PC-3 (cell line): Measurements from ENCODE around the gene TXNDC17. TPM values are rescaled to one million over a fixed set of nuclear protein-coding genes. Genes with fewer than 3 reads are reported as not detected.

Source experiments
- ATAC-seq: fragments of 200-7000 bp; cut with Tn5 transposase; 2 replicates; pipeline ENCODE4 v1.9.1; 2020; ENCODE audit warnings: mild to moderate bottlenecking, moderate library complexity
- BruUV-seq: library from RNA; stranded (reverse); fragments of 400-500 nt; replicated peaks from 2 replicates; lab custom pipeline; 2021; lab: Mats Ljungman, UMichigan
- CTCF ChIA-PET: fragments of 300-600 bp; sonication (Branson Sonifier 250); formaldehyde crosslinking; loops from one replicate; lab custom pipeline; 2022; ENCODE audit warnings: antibody characterized with exemption; lab: Charles Lee
- POLR2A ChIA-PET: fragments of 300-600 bp; sonication (Branson Sonifier 250); formaldehyde crosslinking; loops from one replicate; lab custom pipeline; 2022; ENCODE audit warnings: antibody characterized with exemption; ENCODE audit not compliant: unreplicated experiment; lab: Charles Lee
- DNase-seq: peaks from one replicate; pipeline ENCODE4 v3.0.0-alpha.2; 2015
- H2AFZ ChIP-seq: fragments of 300-600 bp; sonication (generic); 2 replicates; pipeline ENCODE4 v1.6.0; 2016; ENCODE audit warnings: antibody characterized with exemption, low read length
- H3F3A ChIP-seq: fragments of 300-600 bp; sonication (generic); one replicate; pipeline ENCODE4 v1.6.0; 2017; ENCODE audit warnings: antibody characterized with exemption, low read length, control low read depth, mild to moderate bottlenecking; ENCODE audit not compliant: unreplicated experiment
- H3K27ac ChIP-seq: fragments of 300-600 bp; sonication (generic); 2 replicates; pipeline ENCODE4 v1.5.1; 2016; ENCODE audit warnings: mild to moderate bottlenecking, low read length
- H3K27me3 ChIP-seq: fragments of 300-600 bp; sonication (generic); 2 replicates; pipeline ENCODE4 v1.6.1; 2016; ENCODE audit warnings: low read length, mixed read lengths
- H3K36me3 ChIP-seq: fragments of 300-600 bp; sonication (generic); 2 replicates; pipeline ENCODE4 v1.6.1; 2016; ENCODE audit warnings: low read depth, mixed run types, low read length, mixed read lengths
- H3K4me1 ChIP-seq: fragments of 300-600 bp; sonication (generic); 2 replicates; pipeline ENCODE4 v1.5.1; 2016; ENCODE audit warnings: low read length; ENCODE audit not compliant: insufficient read depth
- H3K4me2 ChIP-seq: fragments of 300-600 bp; sonication (generic); 2 replicates; pipeline ENCODE4 v1.6.0; 2016; ENCODE audit warnings: low read length
- H3K4me3 ChIP-seq: fragments of 300-600 bp; sonication (generic); 2 replicates; pipeline ENCODE4 v1.5.1; 2016; ENCODE audit warnings: mild to moderate bottlenecking, low read length, mixed read lengths
- H3K79me2 ChIP-seq: fragments of 300-600 bp; sonication (generic); 2 replicates; pipeline ENCODE4 v1.6.1; 2017; ENCODE audit warnings: low read length, mixed read lengths
- H3K9ac ChIP-seq: fragments of 300-600 bp; sonication (generic); 2 replicates; pipeline ENCODE4 v1.6.0; 2016; ENCODE audit warnings: mild to moderate bottlenecking, low read length
- H3K9me2 ChIP-seq: fragments of 300-600 bp; sonication (generic); replicated peaks from 2 replicates; pipeline ENCODE4 v1.6.1; 2016; ENCODE audit warnings: mixed run types, low read length, mixed read lengths
- H3K9me3 ChIP-seq: fragments of 300-600 bp; sonication (generic); 2 replicates; pipeline ENCODE4 v1.6.1; 2016; ENCODE audit warnings: low read length, mixed read lengths
- H4K20me1 ChIP-seq: fragments of 300-600 bp; sonication (generic); 2 replicates; pipeline ENCODE4 v1.6.1; 2016; ENCODE audit warnings: low read length, mixed read lengths
- EZH2 ChIP-seq: fragments of 300-600 bp; sonication (generic); IDR thresholded peaks from one replicate; pipeline ENCODE4 v1.6.1; 2017; ENCODE audit warnings: antibody characterized with exemption, mild to moderate bottlenecking, low read length; ENCODE audit not compliant: unreplicated experiment
- EZH2phosphoT487 ChIP-seq: fragments of 300-600 bp; sonication (generic); IDR thresholded peaks from 2 replicates; pipeline ENCODE4 v1.6.1; 2018; ENCODE audit warnings: mild to moderate bottlenecking, antibody characterized with exemption, low read length, borderline replicate concordance
- intact Hi-C: fragments of 100-400 bp; cut with micrococcal nuclease; formaldehyde crosslinking; loops from 2 replicates; pipeline ENCODE4 v1.9.0; 2023
- total RNA-seq: library from RNA; depleted of rRNA; stranded (reverse); fragments of >200 nt; gene quantifications from 2 replicates; pipeline ENCODE4 v1.2.3, GENCODE V29; 2014
- TF ChIP-seq, protein P1 (sequence below): fragments of 300-600 bp; sonication (generic); conservative IDR thresholded peaks from 2 replicates; pipeline ENCODE4 v1.5.1; 2017; ENCODE audit warnings: antibody characterized with exemption, low read depth, mild to moderate bottlenecking, low read length

The TXNDC17 gene
- total RNA-seq, 1 experiment from 2014 or later, result 248 TPM

DNA sequence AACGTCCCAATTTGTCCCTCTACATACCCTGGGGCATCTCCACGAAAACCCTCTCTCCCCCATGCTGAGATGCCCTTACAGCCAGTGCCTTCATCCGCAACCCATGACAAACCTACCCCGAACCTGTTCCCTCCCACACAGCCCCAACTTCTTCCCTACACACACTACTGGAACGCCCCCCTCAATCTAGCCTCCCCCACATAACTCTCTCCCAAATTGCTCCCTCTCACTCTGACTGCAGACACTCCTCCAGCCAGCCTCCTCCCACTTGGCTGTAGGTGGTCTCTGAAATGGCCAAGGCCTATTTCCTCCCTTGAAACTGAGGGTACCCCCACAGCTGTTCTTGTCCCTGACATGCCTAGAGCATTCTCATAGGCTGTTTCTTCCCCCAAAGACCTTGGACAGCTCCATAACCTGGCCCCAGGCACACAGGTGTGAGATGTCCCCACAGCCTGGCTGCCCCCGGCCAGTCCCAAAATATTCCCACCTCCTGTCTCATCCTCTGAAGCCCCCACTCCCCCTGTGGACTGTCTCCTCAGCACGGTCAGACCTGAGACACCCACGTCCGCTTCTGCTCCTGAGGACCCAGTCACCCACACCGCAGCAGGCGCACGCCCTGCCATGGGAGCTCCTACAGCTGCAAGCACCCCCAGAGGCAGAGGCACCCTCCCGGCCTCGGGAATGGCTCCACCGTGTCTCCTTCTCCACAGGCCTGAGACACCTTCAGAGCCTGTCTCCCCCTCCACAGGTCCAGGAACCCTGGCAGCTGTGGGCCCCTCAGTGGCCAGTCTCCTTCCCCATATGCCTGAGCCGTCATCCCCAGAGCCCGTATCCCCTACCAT is 4.0 kb upstream of the TXNDC17 start:
- Histone ChIP-seq H4K20me1 (0 out of 2 replicates have a peak, but pooled peaks cover under 1% of the 10 kb centered on the region), H3K9ac (no peak overlapping the region), H3K36me3 (peaks cover 10% of the 10 kb centered on the region; the same call in 1 of the 2 replicates), H3F3A (no peaks in the 10 kb centered on the region), H3K27ac (no peak overlapping the region), H3K4me3 (no peak overlapping the region), H2AFZ (no peak overlapping the region), H3K9me3 (no peaks in the 10 kb centered on the region), H3K4me2 (no peak overlapping the region), H3K79me2 (peaks cover 33% of the 10 kb centered on the region), H3K27me3 (no peaks in the 10 kb centered on the region), H3K4me1 (peaks cover 7% of the 10 kb centered on the region; the same call in 1 of the 2 replicates), H3K9me2 (no peaks in the 10 kb centered on the region)
- POLR2A ChIA-PET, result no interaction called here
- TF ChIP-seq EZH2, result no peak
- TF ChIP-seq EZH2phosphoT487, result no peak
- TF ChIP-seq, protein P1, sequence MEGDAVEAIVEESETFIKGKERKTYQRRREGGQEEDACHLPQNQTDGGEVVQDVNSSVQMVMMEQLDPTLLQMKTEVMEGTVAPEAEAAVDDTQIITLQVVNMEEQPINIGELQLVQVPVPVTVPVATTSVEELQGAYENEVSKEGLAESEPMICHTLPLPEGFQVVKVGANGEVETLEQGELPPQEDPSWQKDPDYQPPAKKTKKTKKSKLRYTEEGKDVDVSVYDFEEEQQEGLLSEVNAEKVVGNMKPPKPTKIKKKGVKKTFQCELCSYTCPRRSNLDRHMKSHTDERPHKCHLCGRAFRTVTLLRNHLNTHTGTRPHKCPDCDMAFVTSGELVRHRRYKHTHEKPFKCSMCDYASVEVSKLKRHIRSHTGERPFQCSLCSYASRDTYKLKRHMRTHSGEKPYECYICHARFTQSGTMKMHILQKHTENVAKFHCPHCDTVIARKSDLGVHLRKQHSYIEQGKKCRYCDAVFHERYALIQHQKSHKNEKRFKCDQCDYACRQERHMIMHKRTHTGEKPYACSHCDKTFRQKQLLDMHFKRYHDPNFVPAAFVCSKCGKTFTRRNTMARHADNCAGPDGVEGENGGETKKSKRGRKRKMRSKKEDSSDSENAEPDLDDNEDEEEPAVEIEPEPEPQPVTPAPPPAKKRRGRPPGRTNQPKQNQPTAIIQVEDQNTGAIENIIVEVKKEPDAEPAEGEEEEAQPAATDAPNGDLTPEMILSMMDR, result no peak
- intact Hi-C loops, result no loop called here
- no TSS peak for BruUV-seq
- DNase-seq (no peak), ATAC-seq (no peak)
- CTCF ChIA-PET, result no interaction called here

DNA sequence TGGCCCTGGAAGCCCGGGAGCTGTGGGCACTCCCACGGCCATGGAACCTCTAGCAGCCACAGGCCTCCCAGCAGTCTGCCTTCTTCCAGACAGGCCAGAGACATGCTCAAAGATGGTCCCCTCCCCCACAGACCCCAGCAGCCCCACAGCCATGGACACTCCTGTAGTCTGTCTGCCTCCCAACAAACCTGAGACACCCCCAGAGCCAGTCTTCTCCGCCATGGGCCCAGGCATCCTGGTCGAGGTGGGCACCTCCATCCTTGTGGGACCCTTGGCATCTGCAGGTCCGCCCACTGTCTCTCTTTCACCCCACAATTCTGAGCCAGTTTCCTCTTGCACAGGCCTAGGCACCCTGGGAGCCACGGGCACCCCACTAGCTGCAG is 3.4 kb upstream of the TXNDC17 start:
- TF ChIP-seq, protein P1, result no peak
- TF ChIP-seq EZH2 (no peak), EZH2phosphoT487 (no peak)
- BruUV-seq, result no TSS peak
- H3K27me3 ChIP-seq, result no peaks in the 10 kb centered on the region
- H3K79me2 ChIP-seq, result peaks cover 39% of the 10 kb centered on the region
- no peaks in the 10 kb centered on the region for H3K9me3 ChIP-seq
- no peak overlapping the region for H3K4me3 ChIP-seq
- H3K4me2 ChIP-seq, result no peak overlapping the region
- peaks cover 8% of the 10 kb centered on the region; the same call in 1 of the 2 replicates for H3K36me3 ChIP-seq
- H3K4me1 ChIP-seq, result peaks cover 13% of the 10 kb centered on the region
- POLR2A ChIA-PET, result no interaction called here
- H3K27ac ChIP-seq, result no peak overlapping the region
- intact Hi-C loops, result no loop called here
- H3F3A ChIP-seq, result peaks cover 5% of the 10 kb centered on the region
- no peak for DNase-seq
- H3K9me2 ChIP-seq, result no peaks in the 10 kb centered on the region
- CTCF ChIA-PET, result no interaction called here
- no peak overlapping the region for H2AFZ ChIP-seq
- H4K20me1 ChIP-seq, result peaks cover 7% of the 10 kb centered on the region; the same call in 1 of the 2 replicates
- H3K9ac ChIP-seq, result no peak overlapping the region
- no peak for ATAC-seq
